H1 (cell line): ENCODE data around the gene TP63.

Source experiments
- CEBPB ChIP-seq: IDR thresholded peaks from 2 replicates; pipeline ENCODE4 v1.6.1; 2012; ENCODE audit warnings: low read depth, low read length
- CTCF ChIP-seq, 3 experiments: IDR thresholded peaks; 1 replicate in 2 of 3; 2 replicates in 1 of 3; pipeline versions ENCODE4 v1.5.1 to v1.6.1; 2011; ENCODE audit warnings: low read length in 3 of 3, mild to moderate bottlenecking in 3 of 3, inconsistent platforms in 2 of 3, low read depth in 1 of 3, moderate library complexity in 1 of 3; ENCODE audit not compliant: insufficient read depth in 1 of 3; ENCODE audit errors: control extremely low read depth in 1 of 3
- HDAC6 ChIP-seq: IDR thresholded peaks from one replicate; pipeline ENCODE4 v1.7.1; 2012; ENCODE audit warnings: low read depth, mild to moderate bottlenecking, inconsistent platforms, low read length, moderate library complexity
- POLR2A ChIP-seq, 2 experiments: IDR thresholded peaks; 1 replicate in 1 of 2; 2 replicates in 1 of 2; pipeline ENCODE4 v1.6.1; 2011; ENCODE audit warnings: low read depth in 2 of 2, low read length in 2 of 2, mild to moderate bottlenecking in 2 of 2; ENCODE audit errors: control extremely low read depth in 1 of 2
- TAF1 ChIP-seq: IDR thresholded peaks from 2 replicates; pipeline ENCODE4 v1.6.1; 2011; ENCODE audit warnings: mild to moderate bottlenecking, low read depth, low read length

DNA sequence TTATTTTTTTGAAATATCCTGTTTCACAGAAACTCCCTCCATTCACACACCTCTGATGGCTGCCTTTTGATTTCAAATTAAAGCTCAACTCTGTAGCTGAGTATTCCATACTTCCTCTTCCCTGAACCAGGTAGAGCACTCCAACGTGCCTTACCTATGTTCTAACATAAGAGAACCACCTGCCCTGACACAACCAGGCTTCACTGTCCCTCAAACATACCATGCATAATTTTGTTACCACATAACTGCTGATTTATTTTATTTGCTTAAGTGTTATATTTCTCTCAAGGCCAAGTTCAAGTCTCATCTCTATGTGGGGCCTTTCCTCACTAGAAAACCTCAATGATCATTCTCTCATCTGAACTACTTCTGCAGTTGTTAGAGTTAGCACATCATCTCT is 279.8 kb downstream of the TP63 start:
- TF ChIP-seq CTCF (IDR thresholded peaks at IDR 0.05; ENCODE audit: control extremely low read depth in 1 of 3, insufficient read depth in 1 of 3, low read depth in 1 of 3, low read length in 3 of 3) (no peak), POLR2A (IDR thresholded peaks at IDR 0.05; ENCODE audit: control extremely low read depth in 1 of 2, low read depth in 2 of 2, low read length in 2 of 2) (no peak), CEBPB (no peak), TAF1 (no peak), HDAC6 (no peak)
